BJ (cell line): ENCODE results near the gene COL23A1. TPM values are rescaled to one million over a fixed set of nuclear protein-coding genes. Genes with fewer than 3 reads are reported as not detected.

Source experiments
- CTCF ChIA-PET: fragments of 350-600 bp; formaldehyde crosslinking; extraction: SDS; loops from one replicate; lab custom pipeline; 2021; ENCODE audit warnings: antibody characterized with exemption, inconsistent platforms; lab: Yijun Ruan, JAX
- POLR2A ChIA-PET: fragments of 300-600 bp; sonication (Branson Sonifier 250); formaldehyde crosslinking; extraction: SDS; loops from one replicate; lab custom pipeline; 2021; ENCODE audit warnings: antibody characterized with exemption; lab: Charles Lee
- DNase-seq: peaks from one replicate; pipeline ENCODE4 v3.0.0-alpha.2; 2011; ENCODE audit warnings: low read depth
- H3K27me3 ChIP-seq: 2 replicates; pipeline ENCODE4 v1.6.0; 2011; ENCODE audit warnings: low read length; ENCODE audit not compliant: control insufficient read depth, insufficient read depth
- H3K36me3 ChIP-seq: 2 replicates; pipeline ENCODE4 v1.5.1; 2011; ENCODE audit warnings: low read length; ENCODE audit not compliant: control insufficient read depth, insufficient read depth
- H3K4me3 ChIP-seq: 2 replicates; pipeline ENCODE4 v1.5.1; 2011; ENCODE audit warnings: low read depth, mild to moderate bottlenecking, control low read depth, low read length
- polyA plus RNA-seq: library from polyadenylated mRNA; depleted of rRNA; stranded (reverse); fragments of >200 nt; gene quantifications from 2 replicates; pipeline ENCODE4 v1.2.3, GENCODE V29; 2011; rRNA removed
- small RNA-seq: library from RNA; depleted of rRNA; stranded (forward); fragments of <200 nt; gene quantifications from one replicate; pipeline ENCODE3, GENCODE V24; 2012; ENCODE audit warnings: low replicate concordance, low read depth; ENCODE audit not compliant: insufficient read length
- TF ChIP-seq, protein P1 (sequence below): IDR thresholded peaks from 2 replicates; pipeline ENCODE4 v1.5.1; 2011; ENCODE audit warnings: low read depth, mild to moderate bottlenecking, control low read depth, inconsistent platforms, low read length, moderate library complexity; ENCODE audit not compliant: insufficient read depth

COL23A1 gene
- polyA plus RNA-seq, 1 experiment, result not detected

DNA sequence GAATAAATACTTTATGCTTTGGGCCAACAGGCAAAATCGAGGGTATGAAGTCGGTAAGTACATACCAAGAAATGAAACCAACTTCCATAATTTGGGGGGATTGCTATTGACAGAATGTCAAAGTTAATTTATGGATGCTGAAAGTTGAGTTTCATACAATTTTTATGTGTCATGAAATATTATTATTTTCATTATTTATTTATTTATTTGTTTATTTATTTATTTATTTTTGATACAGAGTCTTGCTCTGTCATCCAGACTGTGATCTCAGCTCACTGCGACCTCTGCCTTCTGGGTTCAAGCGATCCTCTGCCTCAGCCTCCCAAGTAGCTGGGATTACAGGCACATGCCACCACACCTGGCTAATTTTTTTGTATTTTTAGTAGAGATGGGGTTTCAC is 398.5 kb downstream of the COL23A1 start:
- ChIA-PET CTCF (no interaction called here), POLR2A (no interaction called here)
- peaks cover 19% of the 10 kb centered on the region for H3K27me3 ChIP-seq
- no peak overlapping the region for H3K4me3 ChIP-seq
- no peaks in the 10 kb centered on the region for H3K36me3 ChIP-seq
- TF ChIP-seq, protein P1, sequence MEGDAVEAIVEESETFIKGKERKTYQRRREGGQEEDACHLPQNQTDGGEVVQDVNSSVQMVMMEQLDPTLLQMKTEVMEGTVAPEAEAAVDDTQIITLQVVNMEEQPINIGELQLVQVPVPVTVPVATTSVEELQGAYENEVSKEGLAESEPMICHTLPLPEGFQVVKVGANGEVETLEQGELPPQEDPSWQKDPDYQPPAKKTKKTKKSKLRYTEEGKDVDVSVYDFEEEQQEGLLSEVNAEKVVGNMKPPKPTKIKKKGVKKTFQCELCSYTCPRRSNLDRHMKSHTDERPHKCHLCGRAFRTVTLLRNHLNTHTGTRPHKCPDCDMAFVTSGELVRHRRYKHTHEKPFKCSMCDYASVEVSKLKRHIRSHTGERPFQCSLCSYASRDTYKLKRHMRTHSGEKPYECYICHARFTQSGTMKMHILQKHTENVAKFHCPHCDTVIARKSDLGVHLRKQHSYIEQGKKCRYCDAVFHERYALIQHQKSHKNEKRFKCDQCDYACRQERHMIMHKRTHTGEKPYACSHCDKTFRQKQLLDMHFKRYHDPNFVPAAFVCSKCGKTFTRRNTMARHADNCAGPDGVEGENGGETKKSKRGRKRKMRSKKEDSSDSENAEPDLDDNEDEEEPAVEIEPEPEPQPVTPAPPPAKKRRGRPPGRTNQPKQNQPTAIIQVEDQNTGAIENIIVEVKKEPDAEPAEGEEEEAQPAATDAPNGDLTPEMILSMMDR, result no peak
- DNase-seq, result no peak

- no peak for DNase-seq
- Histone ChIP-seq H3K36me3 (no peaks in the 10 kb centered on the region), H3K4me3 (no peak overlapping the region), H3K27me3 (peaks cover 14% of the 10 kb centered on the region)
- TF ChIP-seq, protein P1, result no peak
- CTCF ChIA-PET, result interaction anchor here (1.5 kb wide), 1 partner anchor 9 kb away, joined by 3 read pairs; no protein-coding TSS in a partner anchor
- POLR2A ChIA-PET, result no interaction called here
Observed at GRCh38 chr5:178189433-178189832, 400.8 kb downstream of the COL23A1 start.

Small RNA genes lying within 50 kb of the gene (small RNA-seq; reads per million reads assigned to genes)
- gene RN7SKP70 (not detected), gene RN7SL646P (not detected)

Other genes with a start within 250 kb of the COL23A1 start
- gene CLK4, start 36.7 kb upstream of the COL23A1 start, polyA plus RNA-seq, result 12.4 and 22.1 TPM in 2 replicates
- 5.1 and 7.5 TPM in 2 replicates for gene ZNF354A, start 140.3 kb upstream of the COL23A1 start, polyA plus RNA-seq